ENCODE measurements around the gene GINM1.
A peak's percentile ranks its signal among the peaks of the same experiment; 100 is the strongest.

GINM1 gene

GRCh38 chr6:149565527-149566409 lies at the start of gene GINM1:
Gene GINM1, plus strand, starts transcription at chr6:149566375. Its CDS starts 40 bp downstream, at chr6:149566415.
- DNase-seq (ENCODE audit: low read depth): peak; percentile 96
- TF ChIP-seq CTCF (IDR thresholded peaks at IDR 0.05; ENCODE audit: low read length, missing control alignments): peak; percentile 67
- H3K4me3 ChIP-seq (replicated peaks; ENCODE audit: low read depth, low read length): peak within 1 kb of the TSS; percentile 88

GRCh38 chr6:149529650-149530049 lies 36.5 kb upstream of the GINM1 start:
- no peak for TF ChIP-seq CTCF (IDR thresholded peaks at IDR 0.05; ENCODE audit: low read length, missing control alignments)
- no peak overlapping the region for H3K4me3 ChIP-seq (replicated peaks; ENCODE audit: low read depth, low read length)
- DNase-seq (ENCODE audit: low read depth): no peak

- no peak overlapping the region for H3K4me3 ChIP-seq (replicated peaks; ENCODE audit: low read depth, low read length)
- TF ChIP-seq CTCF (IDR thresholded peaks at IDR 0.05; ENCODE audit: low read length, missing control alignments): no peak
- DNase-seq (ENCODE audit: low read depth): no peak
Measured at GRCh38 chr6:149534742-149535141, 31.4 kb upstream of the GINM1 start.

GRCh38 chr6:149541139-149541538 lies 25.0 kb upstream of the GINM1 start:
- no peak for DNase-seq (ENCODE audit: low read depth)
- no peak overlapping the region for H3K4me3 ChIP-seq (replicated peaks; ENCODE audit: low read depth, low read length)
- no peak for TF ChIP-seq CTCF (IDR thresholded peaks at IDR 0.05; ENCODE audit: low read length, missing control alignments)

GRCh38 chr6:149544646-149545257 lies 21.4 kb upstream of the GINM1 start:
- TF ChIP-seq CTCF (IDR thresholded peaks at IDR 0.05; ENCODE audit: low read length, missing control alignments): no peak
- H3K4me3 ChIP-seq (replicated peaks; ENCODE audit: low read depth, low read length): peak overlapping the region; percentile 99
- no peak for DNase-seq (ENCODE audit: low read depth)

GRCh38 chr6:149545258-149545753 lies 20.9 kb upstream of the GINM1 start:
- DNase-seq (ENCODE audit: low read depth): peak; percentile 78
- H3K4me3 ChIP-seq (replicated peaks; ENCODE audit: low read depth, low read length): peak overlapping the region; percentile 99
- TF ChIP-seq CTCF (IDR thresholded peaks at IDR 0.05; ENCODE audit: low read length, missing control alignments): no peak

Measured in fibroblast of pulmonary artery (primary cell).